Measurements from ENCODE around the gene ORM1. TPM values are rescaled to one million over a fixed set of nuclear protein-coding genes. Genes with fewer than 3 reads are reported as not detected.
"Not testable (repeated sequence)": the region's sequence is repeated elsewhere in the genome, so short reads cannot be mapped to it uniquely, and the experiment has no call there.

The ORM1 gene
- total and polyA plus RNA-seq, 2 donors from 2014 or later: 0.73 TPM; not detected in 1

DNA sequence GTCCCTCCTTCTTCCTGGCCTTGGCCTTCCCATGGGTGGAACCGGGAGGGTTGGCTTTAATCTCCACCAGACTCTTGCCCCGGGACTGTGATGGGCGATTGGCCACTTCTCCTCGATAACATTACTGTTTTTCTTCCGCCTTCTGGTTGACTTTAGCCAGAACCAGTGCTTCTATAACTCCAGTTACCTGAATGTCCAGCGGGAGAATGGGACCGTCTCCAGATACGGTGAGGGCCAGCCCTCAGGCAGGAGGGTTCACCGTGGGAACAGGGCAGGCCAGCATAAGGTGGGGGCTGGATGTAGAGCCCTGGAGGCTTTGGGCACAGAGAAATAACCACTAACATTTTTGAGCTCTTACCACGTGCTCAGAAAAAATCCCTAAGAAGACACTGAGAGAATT, 7.7 kb downstream of the ORM1 start:
- Histone ChIP-seq H3K9ac (ENCODE audit: low read length in 3 of 3) (no peak overlapping the region), H3K27me3 (ENCODE audit: control insufficient read depth, insufficient read depth, low read length) (no peaks in the 10 kb centered on the region), H3K4me1 (ENCODE audit: control insufficient read depth in 2 of 3, insufficient read depth in 2 of 3, low read depth in 1 of 3, low read length in 3 of 3) (no peaks in the 10 kb centered on the region), H3K36me3 (ENCODE audit: control insufficient read depth in 2 of 3, insufficient read depth in 3 of 3, low read length in 3 of 3) (no peaks in the 10 kb centered on the region), H3K4me3 (ENCODE audit: low read length in 3 of 3) (no peak overlapping the region), H3K27ac (ENCODE audit: low read depth in 2 of 2, low read length in 2 of 2) (no peak overlapping the region), H3K9me3 (ENCODE audit: control insufficient read depth in 2 of 3, insufficient read depth in 1 of 3, low read length in 3 of 3) (no peaks in the 10 kb centered on the region)
- FAIRE-seq: no peak
- intact Hi-C loops (cut with DNase I): no loop called here
- TF ChIP-seq, protein P1, sequence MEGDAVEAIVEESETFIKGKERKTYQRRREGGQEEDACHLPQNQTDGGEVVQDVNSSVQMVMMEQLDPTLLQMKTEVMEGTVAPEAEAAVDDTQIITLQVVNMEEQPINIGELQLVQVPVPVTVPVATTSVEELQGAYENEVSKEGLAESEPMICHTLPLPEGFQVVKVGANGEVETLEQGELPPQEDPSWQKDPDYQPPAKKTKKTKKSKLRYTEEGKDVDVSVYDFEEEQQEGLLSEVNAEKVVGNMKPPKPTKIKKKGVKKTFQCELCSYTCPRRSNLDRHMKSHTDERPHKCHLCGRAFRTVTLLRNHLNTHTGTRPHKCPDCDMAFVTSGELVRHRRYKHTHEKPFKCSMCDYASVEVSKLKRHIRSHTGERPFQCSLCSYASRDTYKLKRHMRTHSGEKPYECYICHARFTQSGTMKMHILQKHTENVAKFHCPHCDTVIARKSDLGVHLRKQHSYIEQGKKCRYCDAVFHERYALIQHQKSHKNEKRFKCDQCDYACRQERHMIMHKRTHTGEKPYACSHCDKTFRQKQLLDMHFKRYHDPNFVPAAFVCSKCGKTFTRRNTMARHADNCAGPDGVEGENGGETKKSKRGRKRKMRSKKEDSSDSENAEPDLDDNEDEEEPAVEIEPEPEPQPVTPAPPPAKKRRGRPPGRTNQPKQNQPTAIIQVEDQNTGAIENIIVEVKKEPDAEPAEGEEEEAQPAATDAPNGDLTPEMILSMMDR (IDR thresholded peaks at IDR 0.05; ENCODE audit: borderline replicate concordance, extremely low read depth, insufficient read depth): no peak
- peak in 1 of 5 donors; percentile 12 for DNase-seq

DNA sequence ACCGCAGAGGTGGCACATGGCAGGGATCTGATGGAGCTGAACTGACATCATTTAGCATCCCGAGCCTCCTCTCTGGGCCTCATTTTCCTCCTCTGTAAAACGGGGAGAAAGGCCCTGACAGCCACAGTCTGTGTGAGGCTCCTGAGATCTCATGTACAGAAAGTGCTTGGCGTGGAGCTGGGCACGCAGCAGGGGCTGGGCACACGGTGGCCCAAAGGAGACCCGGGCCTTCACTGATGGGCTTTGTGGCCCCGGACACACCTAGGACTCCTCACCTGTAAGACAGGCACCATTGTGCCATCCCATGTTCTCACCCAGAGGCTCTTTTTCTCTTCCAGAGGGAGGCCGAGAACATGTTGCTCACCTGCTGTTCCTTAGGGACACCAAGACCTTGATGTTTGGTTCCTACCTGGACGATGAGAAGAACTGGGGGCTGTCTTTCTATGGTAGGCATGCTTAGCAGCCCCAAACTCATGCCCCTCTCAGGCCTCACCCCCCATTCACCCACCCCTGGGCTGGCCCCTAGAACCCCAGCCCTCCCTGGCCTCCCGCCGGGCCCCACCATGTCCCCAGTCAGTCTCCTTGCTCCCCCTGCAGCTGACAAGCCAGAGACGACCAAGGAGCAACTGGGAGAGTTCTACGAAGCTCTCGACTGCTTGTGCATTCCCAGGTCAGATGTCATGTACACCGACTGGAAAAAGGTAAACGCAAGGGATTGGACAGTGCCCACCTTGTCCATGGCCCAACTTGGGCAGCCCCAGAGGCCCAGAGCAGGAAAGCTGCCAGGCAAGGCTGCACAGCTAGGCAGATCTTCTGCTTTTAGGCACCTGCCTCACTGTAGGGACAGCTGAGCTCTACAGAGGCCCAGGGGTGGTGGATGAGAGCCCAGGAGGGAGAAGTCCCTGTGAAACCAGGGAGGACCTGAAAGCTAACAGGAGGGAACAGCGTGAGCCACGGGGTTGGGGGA, 8.6 kb downstream of the ORM1 start:
- H3K27me3 ChIP-seq (ENCODE audit: control insufficient read depth, insufficient read depth, low read length); H3K9ac ChIP-seq (ENCODE audit: low read length in 3 of 3); H3K36me3 ChIP-seq (ENCODE audit: control insufficient read depth in 2 of 3, insufficient read depth in 3 of 3, low read length in 3 of 3); intact Hi-C loops (cut with DNase I); H3K4me3 ChIP-seq (ENCODE audit: low read length in 3 of 3); H3K27ac ChIP-seq (ENCODE audit: low read depth in 2 of 2, low read length in 2 of 2); FAIRE-seq; H3K9me3 ChIP-seq (ENCODE audit: control insufficient read depth in 2 of 3, insufficient read depth in 1 of 3, low read length in 3 of 3); H3K4me1 ChIP-seq (ENCODE audit: control insufficient read depth in 2 of 3, insufficient read depth in 2 of 3, low read depth in 1 of 3, low read length in 3 of 3): not testable (repeated sequence)
- peak in 1 of 5 donors; percentile 74 for DNase-seq

DNA sequence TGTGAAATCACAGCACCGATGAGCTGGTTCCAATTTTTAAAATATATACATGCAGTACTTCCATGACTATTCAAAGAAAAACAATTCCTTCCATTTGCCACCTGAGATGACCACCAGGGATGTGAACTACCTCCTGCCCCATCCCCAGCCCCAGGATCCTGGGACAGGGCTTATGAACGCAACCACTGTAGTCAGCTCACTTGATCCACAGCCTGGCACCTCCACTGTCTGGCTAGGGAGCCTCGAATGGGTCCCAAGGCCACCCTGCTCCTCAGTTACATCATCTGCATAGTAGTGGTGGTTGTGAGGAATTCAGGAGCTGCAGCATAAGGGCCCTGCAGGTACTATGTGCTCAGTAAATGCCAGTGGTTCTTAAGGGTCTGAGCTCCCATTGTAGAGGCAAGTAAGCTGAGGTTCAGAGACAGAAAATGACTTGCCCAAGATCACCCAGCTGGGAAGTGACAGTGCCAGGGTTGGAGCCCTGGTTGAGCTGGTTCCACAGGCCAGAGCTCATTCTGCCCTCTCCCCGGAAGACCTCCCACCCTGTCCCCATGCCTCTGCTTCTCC, 9.7 kb downstream of the ORM1 start:
- H3K9ac ChIP-seq (ENCODE audit: low read length in 3 of 3); intact Hi-C loops (cut with DNase I); H3K9me3 ChIP-seq (ENCODE audit: control insufficient read depth in 2 of 3, insufficient read depth in 1 of 3, low read length in 3 of 3); H3K4me1 ChIP-seq (ENCODE audit: control insufficient read depth in 2 of 3, insufficient read depth in 2 of 3, low read depth in 1 of 3, low read length in 3 of 3); H3K4me3 ChIP-seq (ENCODE audit: low read length in 3 of 3); H3K36me3 ChIP-seq (ENCODE audit: control insufficient read depth in 2 of 3, insufficient read depth in 3 of 3, low read length in 3 of 3); FAIRE-seq; H3K27ac ChIP-seq (ENCODE audit: low read depth in 2 of 2, low read length in 2 of 2); H3K27me3 ChIP-seq (ENCODE audit: control insufficient read depth, insufficient read depth, low read length): not testable (repeated sequence)
- DNase-seq: peak in 1 of 5 donors; percentile 35

DNA sequence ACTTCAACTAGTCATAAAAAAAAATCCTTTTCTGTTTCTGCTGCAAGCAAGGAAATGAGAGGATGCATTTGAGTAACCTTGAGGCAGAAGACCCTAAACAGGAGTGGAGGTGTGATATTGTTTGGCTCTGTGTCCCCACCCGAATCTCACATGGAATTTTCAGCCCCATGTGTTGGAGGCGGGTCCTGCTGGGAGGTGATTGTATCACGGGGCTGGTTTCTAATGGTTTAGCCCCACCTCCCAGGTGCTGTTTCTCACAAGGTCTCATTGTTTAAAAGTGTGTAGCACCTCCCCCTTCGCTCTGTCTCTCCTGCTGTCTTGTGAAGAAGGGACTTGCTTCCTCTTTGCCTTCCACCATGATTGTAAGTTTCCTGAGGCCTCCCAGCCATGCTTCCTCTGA, 10.8 kb downstream of the ORM1 start:
- H3K4me1 ChIP-seq (ENCODE audit: control insufficient read depth in 2 of 3, insufficient read depth in 2 of 3, low read depth in 1 of 3, low read length in 3 of 3); H3K9me3 ChIP-seq (ENCODE audit: control insufficient read depth in 2 of 3, insufficient read depth in 1 of 3, low read length in 3 of 3); DNase-seq; H3K36me3 ChIP-seq (ENCODE audit: control insufficient read depth in 2 of 3, insufficient read depth in 3 of 3, low read length in 3 of 3); FAIRE-seq; intact Hi-C loops (cut with DNase I); H3K4me3 ChIP-seq (ENCODE audit: low read length in 3 of 3); H3K9ac ChIP-seq (ENCODE audit: low read length in 3 of 3); H3K27ac ChIP-seq (ENCODE audit: low read depth in 2 of 2, low read length in 2 of 2); H3K27me3 ChIP-seq (ENCODE audit: control insufficient read depth, insufficient read depth, low read length): not testable (repeated sequence)

DNA sequence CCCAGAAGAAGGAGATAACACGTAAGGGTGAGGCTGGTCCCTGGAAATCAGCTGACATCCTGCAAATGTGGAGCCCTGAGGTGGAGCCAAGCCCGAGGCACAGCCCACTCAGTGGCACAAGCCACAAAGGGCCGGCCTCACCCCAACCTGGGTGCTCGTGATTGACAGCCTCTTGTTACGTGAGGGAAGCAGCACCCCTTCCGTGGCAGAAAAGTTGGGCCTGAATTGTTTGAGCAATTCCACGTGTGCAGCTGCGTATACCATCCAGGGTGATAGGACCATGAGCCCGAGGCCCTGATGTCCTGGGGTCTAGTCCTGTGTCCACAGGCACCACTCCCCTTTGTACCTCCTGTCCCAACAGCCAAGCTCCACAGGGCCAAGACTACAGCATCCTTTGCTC, 11.6 kb downstream of the ORM1 start:
- Histone ChIP-seq H3K4me1 (ENCODE audit: control insufficient read depth in 2 of 3, insufficient read depth in 2 of 3, low read depth in 1 of 3, low read length in 3 of 3) (no peaks in the 10 kb centered on the region), H3K27me3 (ENCODE audit: control insufficient read depth, insufficient read depth, low read length) (no peaks in the 10 kb centered on the region), H3K36me3 (ENCODE audit: control insufficient read depth in 2 of 3, insufficient read depth in 3 of 3, low read length in 3 of 3) (peaks cover 0 to 5% (median 2%) of the 10 kb centered on the region in 3 donors), H3K9me3 (ENCODE audit: control insufficient read depth in 2 of 3, insufficient read depth in 1 of 3, low read length in 3 of 3) (no peaks in the 10 kb centered on the region), H3K4me3 (ENCODE audit: low read length in 3 of 3) (no peak overlapping the region), H3K9ac (ENCODE audit: low read length in 3 of 3) (no peak overlapping the region), H3K27ac (ENCODE audit: low read depth in 2 of 2, low read length in 2 of 2) (no peak overlapping the region)
- intact Hi-C loops (cut with DNase I): no loop called here
- peak in 1 of 5 donors; percentile 33 for DNase-seq
- TF ChIP-seq, protein P1 (IDR thresholded peaks at IDR 0.05; ENCODE audit: borderline replicate concordance, extremely low read depth, insufficient read depth): no peak
- no peak for FAIRE-seq
